ENCODE results near the gene KCNAB1.

The KCNAB1 gene

GRCh38 chr3:156477323-156477722 is 356.9 kb downstream of the KCNAB1 start:
- TF ChIP-seq CTCF (IDR thresholded peaks at IDR 0.05; ENCODE audit: borderline replicate concordance, insufficient read depth, low read depth, low read length): no peak

GRCh38 chr3:156478891-156479290 is 358.5 kb downstream of the KCNAB1 start:
- TF ChIP-seq CTCF (IDR thresholded peaks at IDR 0.05; ENCODE audit: borderline replicate concordance, insufficient read depth, low read depth, low read length): no peak
- no peak overlapping the region for H3K4me3 ChIP-seq (ENCODE audit: low read depth, low read length)

More at GRCh38 chr3:156477323-156477722, 356.9 kb downstream of the KCNAB1 start:
- H3K4me3 ChIP-seq (ENCODE audit: low read depth, low read length): no peak overlapping the region

- no peak overlapping the region for H3K4me3 ChIP-seq (ENCODE audit: low read depth, low read length)
- no peak for TF ChIP-seq CTCF (IDR thresholded peaks at IDR 0.05; ENCODE audit: borderline replicate concordance, insufficient read depth, low read depth, low read length)
These were observed 359.2 kb downstream of the KCNAB1 start for GRCh38 chr3:156479604-156480003.

- H3K4me3 ChIP-seq (ENCODE audit: low read depth, low read length): no peak overlapping the region
- TF ChIP-seq CTCF (IDR thresholded peaks at IDR 0.05; ENCODE audit: borderline replicate concordance, insufficient read depth, low read depth, low read length): no peak
These were observed 360.6 kb downstream of the KCNAB1 start for GRCh38 chr3:156480949-156481348.

GRCh38 chr3:156483002-156483401 is 362.6 kb downstream of the KCNAB1 start:
- TF ChIP-seq CTCF (IDR thresholded peaks at IDR 0.05; ENCODE audit: borderline replicate concordance, insufficient read depth, low read depth, low read length): no peak
- H3K4me3 ChIP-seq (ENCODE audit: low read depth, low read length): no peak overlapping the region

- TF ChIP-seq CTCF (IDR thresholded peaks at IDR 0.05; ENCODE audit: borderline replicate concordance, insufficient read depth, low read depth, low read length): no peak
- H3K4me3 ChIP-seq (ENCODE audit: low read depth, low read length): no peak overlapping the region
These were observed 363.0 kb downstream of the KCNAB1 start for GRCh38 chr3:156483426-156483825.

- TF ChIP-seq CTCF (IDR thresholded peaks at IDR 0.05; ENCODE audit: borderline replicate concordance, insufficient read depth, low read depth, low read length): no peak
These were observed 363.8 kb downstream of the KCNAB1 start for GRCh38 chr3:156483961-156484787.

More at GRCh38 chr3:156483961-156484787, 363.8 kb downstream of the KCNAB1 start:
- peak overlapping the region; percentile 10 for H3K4me3 ChIP-seq (ENCODE audit: low read depth, low read length)

All from GM12875 (cell line).